NOMO-1 (cell line): ENCODE measurements around the gene MTG2.

Experiments used
- DNase-seq, 2 experiments: peaks; one replicate each; lab custom pipeline; 2025; ENCODE audit not compliant: unreplicated experiment in 2 of 2; lab: John Stamatoyannopoulos, UW

MTG2 gene

GRCh38 chr20:62183426-62184142, 756 bp downstream of the MTG2 start:
- DNase-seq: no peak

GRCh38 chr20:62186096-62186426, 3.2 kb downstream of the MTG2 start:
- DNase-seq: no peak

GRCh38 chr20:62186887-62187866, 4.3 kb downstream of the MTG2 start:
- DNase-seq: no peak

GRCh38 chr20:62190639-62191411, 8.0 kb downstream of the MTG2 start:
- DNase-seq: no peak

GRCh38 chr20:62191781-62192559, 9.1 kb downstream of the MTG2 start:
- DNase-seq: no peak

GRCh38 chr20:62192635-62193034, 9.8 kb downstream of the MTG2 start:
- no peak for DNase-seq

GRCh38 chr20:62193079-62194025, 10.5 kb downstream of the MTG2 start:
- DNase-seq: no peak

- DNase-seq: no peak
Observed at GRCh38 chr20:62195075-62195405, 12.2 kb downstream of the MTG2 start.

- DNase-seq: no peak
Observed at GRCh38 chr20:62195736-62196135, 12.9 kb downstream of the MTG2 start.

- DNase-seq: no peak
Observed at GRCh38 chr20:62196286-62196685, 13.5 kb downstream of the MTG2 start.

- DNase-seq: no peak
Observed at GRCh38 chr20:62197311-62197710, 14.5 kb downstream of the MTG2 start.

- DNase-seq: no peak
Observed at GRCh38 chr20:62197801-62198200, 15.0 kb downstream of the MTG2 start.

- DNase-seq: no peak
Observed at GRCh38 chr20:62198496-62198895, 15.7 kb downstream of the MTG2 start.

GRCh38 chr20:62198931-62199330, 16.1 kb downstream of the MTG2 start:
- no peak for DNase-seq

GRCh38 chr20:62200491-62201172, 17.8 kb downstream of the MTG2 start:
- DNase-seq: no peak

GRCh38 chr20:62201173-62202082, 18.6 kb downstream of the MTG2 start:
- DNase-seq: no peak

- DNase-seq: no peak
Observed at GRCh38 chr20:62202083-62202395, 19.2 kb downstream of the MTG2 start.
